Gastrocnemius medialis (tissue), 4 donors: ENCODE measurements around the gene CHCHD5.
"Not testable (repeated sequence)": the region's sequence is repeated elsewhere in the genome, so short reads cannot be mapped to it uniquely, and the experiment has no call there.

ENCODE experiments used
- POLR2A ChIP-seq, 2 donors: fragments of 450-650 bp; IDR thresholded peaks; one replicate each; pipeline ENCODE4 v1.6.1; 2017; ENCODE audit warnings: antibody characterized with exemption in 2 of 2, mild to moderate bottlenecking in 2 of 2, moderate library complexity in 2 of 2
- TF ChIP-seq, protein P1 (sequence below), 5 experiments: fragments of 450-650 bp in 3 of 5; fragments of 200-600 bp in 2 of 5; sonication (generic) in 2 of 5; IDR thresholded peaks in 4 of 5; conservative IDR thresholded peaks in 1 of 5; 1 replicate in 4 of 5; 2 replicates in 1 of 5; pipeline ENCODE4 v1.5.1; 2016 to 2019; ENCODE audit warnings: antibody characterized with exemption in 5 of 5, mild to moderate bottlenecking in 3 of 5, moderate library complexity in 3 of 5

GRCh38 chr2:112536665-112537064, 47.7 kb upstream of the CHCHD5 start:
- TF ChIP-seq, protein P1, sequence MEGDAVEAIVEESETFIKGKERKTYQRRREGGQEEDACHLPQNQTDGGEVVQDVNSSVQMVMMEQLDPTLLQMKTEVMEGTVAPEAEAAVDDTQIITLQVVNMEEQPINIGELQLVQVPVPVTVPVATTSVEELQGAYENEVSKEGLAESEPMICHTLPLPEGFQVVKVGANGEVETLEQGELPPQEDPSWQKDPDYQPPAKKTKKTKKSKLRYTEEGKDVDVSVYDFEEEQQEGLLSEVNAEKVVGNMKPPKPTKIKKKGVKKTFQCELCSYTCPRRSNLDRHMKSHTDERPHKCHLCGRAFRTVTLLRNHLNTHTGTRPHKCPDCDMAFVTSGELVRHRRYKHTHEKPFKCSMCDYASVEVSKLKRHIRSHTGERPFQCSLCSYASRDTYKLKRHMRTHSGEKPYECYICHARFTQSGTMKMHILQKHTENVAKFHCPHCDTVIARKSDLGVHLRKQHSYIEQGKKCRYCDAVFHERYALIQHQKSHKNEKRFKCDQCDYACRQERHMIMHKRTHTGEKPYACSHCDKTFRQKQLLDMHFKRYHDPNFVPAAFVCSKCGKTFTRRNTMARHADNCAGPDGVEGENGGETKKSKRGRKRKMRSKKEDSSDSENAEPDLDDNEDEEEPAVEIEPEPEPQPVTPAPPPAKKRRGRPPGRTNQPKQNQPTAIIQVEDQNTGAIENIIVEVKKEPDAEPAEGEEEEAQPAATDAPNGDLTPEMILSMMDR (IDR thresholded peaks at IDR 0.05 in 4 of 5, conservative IDR thresholded peaks at IDR 0.05 in 1 of 5) = not testable (repeated sequence)
- not testable (repeated sequence) for TF ChIP-seq POLR2A (IDR thresholded peaks at IDR 0.05)
